NAMALWA (cell line): ENCODE measurements around the gene EFNA2.
A peak's percentile ranks its signal among the peaks of the same experiment; 100 is the strongest.
"Not testable (repeated sequence)": the region's sequence is repeated elsewhere in the genome, so short reads cannot be mapped to it uniquely, and the experiment has no call there.

Source experiments
- DNase-seq: peaks from one replicate; pipeline ENCODE4 v3.0.0-alpha.2; 2015; ENCODE audit warnings: low spot score

EFNA2 gene

DNA sequence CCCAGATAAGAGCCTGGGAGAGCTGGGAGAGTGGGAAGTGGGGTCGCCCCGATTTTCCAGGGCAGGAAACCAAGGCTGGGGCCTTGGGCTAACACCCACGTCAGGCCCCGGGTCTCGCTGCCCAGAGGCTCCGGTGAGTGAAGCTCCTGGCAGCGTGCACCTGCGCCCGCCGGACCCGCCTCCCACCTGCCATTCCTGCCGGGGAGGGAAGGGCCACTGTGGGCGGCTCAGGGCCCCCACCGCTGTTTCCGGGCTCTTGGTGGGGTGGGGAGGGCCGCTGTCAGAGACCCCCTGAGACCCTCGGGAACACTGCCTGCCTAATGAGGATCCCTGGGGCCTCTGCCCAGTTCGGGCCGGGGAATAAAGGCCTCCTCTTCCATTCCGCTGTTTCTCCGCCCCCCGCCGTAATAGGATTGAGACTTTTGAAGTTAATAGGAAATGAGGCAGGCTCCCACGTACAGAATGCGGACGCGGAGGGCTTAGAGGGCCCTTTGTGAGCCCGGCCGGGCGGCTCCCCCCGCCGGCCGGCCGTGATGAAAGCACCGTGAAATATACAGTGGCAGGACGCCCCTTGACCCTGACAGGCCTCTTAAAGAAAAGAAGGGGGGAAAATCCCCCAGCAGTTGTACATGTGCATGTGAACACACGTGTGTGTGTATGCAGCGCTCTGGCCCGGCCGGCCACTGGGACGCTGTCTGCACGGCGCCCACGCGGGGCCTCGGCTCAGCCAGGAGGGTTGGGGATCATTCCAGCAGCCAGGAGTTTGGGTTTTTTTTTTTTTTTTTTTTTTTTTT is 33.2 kb downstream of the EFNA2 start:
- DNase-seq: peak; percentile 44

DNA sequence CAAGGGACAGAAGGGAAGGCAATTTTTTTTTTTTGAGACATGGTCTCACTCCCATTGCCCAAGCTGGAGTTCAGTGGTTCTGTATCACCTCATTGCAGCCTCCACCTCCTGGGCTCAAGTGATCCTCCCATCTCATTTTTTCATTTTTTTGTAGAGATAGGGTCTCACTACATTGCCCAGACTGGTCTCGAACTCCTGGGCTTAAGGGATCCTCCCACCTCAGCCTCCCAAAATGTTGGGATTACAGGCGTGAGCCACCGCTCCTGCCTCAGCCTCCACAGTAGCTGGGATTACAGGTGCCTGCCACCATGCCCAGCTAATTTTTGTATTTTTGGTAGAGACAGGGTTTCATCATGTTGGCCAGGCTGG is 34.6 kb downstream of the EFNA2 start:
- DNase-seq: not testable (repeated sequence)

DNA sequence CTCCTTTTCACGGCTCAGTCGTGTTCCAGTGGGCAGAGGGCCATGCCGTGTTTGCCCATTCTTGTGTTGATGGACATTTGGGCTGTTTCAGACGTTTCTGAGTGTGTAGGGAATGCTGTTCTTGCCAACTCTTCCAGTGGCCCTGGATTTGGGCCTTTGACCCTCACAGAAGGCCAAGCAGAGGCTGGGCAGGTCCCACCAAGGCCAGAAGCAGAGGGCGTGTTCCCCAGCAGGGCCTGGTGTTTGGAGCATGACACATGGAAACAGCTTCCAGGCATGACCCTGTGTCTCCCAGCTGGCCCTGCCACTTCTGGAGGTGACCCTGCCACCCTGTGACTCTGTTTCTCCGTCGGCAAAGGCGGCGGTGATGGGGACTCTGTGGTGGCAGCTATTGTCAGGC is 35.9 kb downstream of the EFNA2 start:
- DNase-seq: no peak

DNA sequence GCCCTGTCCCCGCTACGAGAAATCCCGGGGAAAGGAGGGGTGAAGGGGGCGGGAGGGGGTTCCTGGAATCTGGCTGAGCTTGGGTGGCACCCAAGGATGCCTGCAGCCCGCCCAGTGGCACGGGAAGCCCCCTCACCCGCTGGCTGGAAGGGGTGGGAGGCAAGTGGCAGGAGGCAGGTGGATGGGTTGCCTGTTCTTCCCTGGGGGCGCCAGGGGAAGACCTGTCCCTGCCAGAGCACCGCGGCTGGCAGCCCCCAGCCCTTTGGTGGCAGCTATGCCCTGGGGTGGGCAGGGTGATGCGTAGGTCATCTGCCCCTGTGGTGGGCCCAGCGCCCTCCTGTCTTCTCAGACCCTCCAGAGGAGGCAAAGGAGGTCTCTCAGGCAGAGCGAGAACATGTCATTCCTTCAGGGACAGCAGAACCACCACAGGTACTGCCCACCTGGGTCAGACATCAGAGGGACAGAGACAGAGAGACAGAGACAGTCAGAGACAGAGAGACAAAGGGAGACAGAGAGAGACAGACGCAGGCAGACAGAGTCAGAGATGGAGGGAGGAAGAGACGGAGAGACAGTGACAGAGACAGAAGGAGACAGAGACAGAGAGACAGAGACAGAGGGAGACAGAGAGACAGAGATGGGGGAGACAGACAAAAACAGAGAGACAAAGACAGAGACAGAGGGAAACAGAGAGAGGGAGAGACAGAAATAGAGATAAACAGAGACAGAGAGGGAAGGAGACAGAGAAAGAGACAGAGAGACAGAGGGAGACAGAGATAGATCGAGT is 36.7 kb downstream of the EFNA2 start:
- no peak for DNase-seq

DNA sequence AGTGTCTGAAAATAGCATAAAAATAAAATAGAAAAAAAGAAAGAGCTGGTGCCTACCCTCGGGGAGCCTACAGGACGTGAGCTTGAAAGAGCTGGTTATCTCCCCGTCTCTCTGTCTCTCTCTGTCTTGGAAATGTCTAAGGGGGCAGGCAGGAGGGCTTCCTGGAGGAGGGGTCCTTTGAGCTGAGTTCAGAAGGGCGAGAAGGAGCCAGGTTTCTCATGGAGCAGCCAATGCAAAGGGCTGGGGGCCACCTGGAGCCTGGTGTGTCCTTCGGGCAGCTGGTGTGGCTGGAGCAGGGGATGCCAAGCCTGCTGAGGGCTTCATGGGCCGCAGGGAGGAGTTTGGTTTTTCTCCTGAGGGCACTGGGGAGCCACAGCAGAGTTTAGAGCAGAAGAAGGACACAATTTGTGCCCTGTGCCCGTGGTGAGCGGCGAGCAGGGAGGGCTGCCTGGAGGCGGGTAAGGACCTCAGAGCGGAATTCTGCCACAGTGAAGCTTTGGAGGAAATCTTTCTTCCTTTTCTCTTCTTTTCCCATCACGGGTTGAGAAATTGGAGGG is 38.7 kb downstream of the EFNA2 start:
- DNase-seq: no peak

DNA sequence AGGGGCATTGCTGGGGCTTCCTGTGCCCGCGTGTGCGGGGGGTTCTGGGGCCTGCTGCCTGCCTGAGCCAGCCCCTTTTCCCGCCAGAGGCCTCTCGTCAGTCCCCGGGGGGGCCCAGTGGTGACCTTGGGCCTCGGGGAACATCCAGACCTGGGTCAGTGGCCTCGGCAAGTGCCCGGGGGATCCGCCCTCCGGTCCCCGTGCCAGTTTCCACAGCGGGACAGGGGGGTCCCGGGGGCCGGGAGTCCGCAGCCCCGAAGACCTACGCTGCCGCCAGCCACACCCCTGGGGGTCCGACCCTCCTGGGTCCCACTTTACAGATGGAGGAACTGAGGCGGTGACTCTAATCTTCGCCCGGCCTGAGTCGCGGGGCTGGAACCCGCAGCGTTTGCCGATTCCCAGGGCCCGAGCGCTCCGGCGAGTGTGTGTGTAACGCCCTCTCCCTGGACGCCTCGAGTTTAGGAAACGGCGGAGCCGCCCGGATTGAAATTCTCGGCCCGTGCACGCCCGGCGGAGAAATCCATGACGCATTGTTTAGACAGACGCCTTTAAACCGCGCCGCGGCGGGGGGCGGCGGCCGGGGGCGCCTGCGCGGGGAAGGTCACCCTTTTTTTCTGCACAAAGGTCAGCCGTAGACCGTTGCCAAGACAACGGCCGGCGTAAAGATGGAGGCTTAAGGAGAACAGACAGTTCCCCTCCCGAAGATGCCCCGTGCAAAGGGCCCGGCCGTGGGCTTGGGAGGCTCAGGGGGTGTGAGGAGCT is 39.3 kb downstream of the EFNA2 start:
- DNase-seq: no peak

DNA sequence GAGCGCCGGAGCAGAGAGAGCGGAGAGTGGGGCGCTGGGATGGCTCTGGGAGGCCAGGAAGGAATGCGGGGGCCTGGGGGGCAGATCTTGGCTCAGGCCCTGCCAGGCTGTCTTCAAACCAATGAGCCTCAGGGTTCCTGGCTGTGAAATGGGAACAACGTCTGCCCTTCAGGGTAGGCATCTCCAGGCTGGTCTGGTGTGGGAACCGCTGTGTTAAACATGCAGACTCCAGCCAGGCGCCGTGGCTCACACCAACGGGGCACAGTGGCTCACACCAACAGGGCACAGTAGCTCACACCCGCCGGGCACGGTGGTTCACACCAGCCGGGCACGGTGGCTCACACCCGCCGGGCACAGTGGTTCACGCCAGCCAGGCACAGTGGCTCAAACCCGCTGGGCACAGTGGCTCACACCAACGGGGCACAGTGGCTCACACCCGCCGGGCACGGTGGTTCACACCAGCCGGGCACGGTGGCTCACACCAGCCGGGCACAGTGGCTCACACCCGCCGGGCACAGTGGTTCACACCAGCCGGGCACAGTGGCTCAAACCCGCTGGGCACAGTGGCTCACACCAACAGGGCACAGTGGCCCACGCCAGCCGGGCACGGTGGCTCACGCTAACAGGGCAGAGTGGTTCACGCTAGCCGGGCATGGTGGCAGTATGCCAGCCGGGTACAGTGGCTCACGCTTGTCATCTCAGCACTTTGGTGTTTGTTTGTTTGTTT is 40.1 kb downstream of the EFNA2 start:
- no peak for DNase-seq

DNA sequence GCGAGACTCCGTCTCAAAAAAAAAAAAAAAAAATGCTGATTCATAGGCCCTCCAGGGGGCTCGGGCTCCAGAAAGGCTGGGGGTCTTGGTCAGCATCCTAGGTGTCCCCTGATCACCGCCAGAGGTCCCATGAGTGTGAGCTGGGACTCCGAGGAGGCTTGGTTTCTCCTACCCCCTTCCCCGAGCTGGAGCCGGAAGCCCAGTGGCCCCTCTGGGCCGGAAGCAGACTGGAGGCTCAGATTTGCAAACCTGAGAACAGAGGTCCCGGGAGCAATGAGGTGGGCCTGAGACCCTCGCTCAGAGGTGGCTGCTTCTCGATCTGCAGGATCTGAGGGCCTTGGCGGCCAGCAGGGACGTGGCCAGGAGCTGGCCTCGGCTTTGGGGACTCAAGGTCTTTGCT is 41.5 kb downstream of the EFNA2 start:
- no peak for DNase-seq

DNA sequence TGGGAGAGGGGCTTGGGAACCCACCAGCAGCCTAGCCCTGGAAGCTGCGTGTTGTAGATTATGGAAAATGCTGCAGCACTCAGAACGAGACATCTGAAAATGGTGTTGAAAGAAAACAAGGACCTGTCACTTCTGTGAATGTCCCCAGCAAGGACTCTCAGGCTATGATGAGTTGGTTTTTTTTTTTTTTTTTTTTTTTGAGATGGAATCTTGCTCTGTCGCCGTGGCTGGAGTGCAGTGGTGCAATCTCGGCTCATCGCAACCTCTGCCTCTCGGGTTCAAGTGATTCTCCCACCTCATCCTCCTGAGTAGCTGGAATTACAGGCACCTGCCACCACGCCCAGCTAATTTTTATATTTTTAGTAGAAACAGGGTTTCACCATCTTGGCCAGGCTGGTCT is 46.5 kb downstream of the EFNA2 start:
- DNase-seq: not testable (repeated sequence)

DNA sequence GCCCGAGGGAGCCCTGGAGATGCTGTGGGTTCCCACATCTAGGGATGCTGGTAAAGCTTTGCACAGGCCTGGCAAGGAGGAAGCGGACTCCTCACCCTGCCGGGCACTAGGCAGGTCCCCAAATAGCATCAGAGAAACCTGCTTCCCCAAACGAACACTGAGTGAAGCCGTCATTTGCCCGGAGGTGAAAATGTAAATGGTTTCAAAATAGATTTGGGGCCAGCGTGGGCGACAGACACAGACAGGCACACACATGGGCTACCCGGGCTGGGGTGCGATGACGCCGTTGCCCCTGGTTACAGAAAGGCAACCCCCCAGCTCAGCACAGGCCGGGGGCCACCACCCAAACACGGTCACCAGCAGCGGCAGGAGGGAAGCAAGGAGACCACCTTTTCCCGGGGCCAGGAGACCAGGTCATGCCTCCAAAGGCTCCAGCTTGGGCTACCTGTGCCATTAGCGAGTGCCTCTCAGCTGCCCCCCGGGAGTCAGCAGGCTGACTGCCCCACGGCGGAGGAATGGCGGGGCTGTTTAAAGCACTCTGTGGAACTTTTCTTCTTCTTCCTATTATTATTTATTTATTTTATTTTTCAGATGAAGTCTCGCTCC is 50.5 kb downstream of the EFNA2 start:
- DNase-seq: no peak

DNA sequence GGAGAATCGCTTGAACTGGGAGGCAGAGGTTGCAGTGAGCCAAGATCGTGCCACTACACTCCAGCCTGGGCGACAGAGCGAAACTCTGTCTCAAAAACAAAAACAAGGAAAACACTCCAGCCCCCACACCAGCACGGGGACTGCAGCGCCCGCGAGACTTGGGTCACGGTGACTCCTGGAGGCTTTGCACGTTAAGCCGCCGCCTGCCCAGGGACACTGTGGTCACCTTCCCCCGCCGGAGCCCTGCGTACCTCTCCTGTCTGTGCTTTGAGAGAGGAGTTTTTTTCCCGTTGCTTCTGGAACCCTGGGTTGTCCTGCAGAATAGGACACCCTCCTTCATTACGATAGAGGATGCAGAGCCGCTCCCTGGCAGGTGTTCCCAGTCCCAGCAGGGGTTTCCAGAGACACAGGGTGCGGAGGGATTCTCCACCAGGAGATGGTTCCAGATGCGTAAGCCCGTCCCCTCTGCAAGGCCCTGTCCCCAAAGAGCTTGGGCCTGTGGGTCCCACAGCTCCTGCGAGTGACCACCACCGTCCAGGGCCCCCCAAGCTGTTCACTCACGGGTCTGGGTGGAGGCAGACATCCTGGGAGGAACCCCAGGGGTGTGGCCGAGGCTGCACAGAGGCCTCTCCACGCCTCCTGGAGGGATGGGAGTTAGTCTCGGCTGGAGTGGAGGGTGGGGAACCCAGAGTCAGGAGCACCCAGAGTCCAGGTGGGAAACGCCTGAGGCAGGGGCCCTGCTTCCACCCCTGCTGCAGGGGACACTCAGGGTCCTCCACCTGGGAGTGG is 55.2 kb downstream of the EFNA2 start:
- no peak for DNase-seq

DNA sequence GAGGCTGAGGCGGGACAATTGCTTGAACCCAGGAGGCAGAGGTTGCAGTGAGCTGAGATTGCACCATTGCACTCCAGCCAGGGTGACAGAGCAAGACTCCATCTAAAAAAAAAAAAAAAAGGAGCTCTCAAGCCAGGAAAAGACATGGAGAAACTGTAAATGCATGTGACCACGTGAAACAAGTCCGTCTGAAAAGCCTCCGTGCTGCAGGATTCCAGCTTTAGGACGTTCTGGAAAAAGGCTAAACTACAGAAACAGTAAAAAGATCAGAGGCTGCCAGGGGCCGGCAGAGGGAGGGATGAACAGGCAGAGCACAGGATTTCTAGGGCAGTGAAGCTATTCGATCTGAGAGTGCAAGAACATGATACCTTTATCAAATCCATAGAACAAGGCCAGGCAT is 57.4 kb downstream of the EFNA2 start:
- DNase-seq: no peak

DNA sequence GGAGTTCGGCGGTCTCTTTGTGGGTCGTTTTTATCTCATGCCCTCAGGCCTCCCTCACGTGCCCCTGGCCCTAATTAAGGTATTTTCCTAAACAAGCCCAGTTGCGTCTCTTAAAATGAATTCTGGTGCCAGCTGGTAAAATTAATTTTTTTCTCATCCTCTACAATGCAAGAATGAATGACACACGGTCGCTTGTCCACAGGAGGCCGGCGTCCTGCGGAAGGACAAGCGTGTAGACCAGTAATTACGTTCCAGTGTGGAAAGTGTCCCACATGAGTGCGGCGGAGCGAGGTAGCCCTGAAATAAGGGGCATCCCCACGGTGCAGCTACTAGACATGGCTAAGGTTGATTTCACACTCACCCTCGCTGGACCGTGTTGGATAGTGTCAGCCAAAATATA is 63.5 kb downstream of the EFNA2 start:
- DNase-seq: no peak

DNA sequence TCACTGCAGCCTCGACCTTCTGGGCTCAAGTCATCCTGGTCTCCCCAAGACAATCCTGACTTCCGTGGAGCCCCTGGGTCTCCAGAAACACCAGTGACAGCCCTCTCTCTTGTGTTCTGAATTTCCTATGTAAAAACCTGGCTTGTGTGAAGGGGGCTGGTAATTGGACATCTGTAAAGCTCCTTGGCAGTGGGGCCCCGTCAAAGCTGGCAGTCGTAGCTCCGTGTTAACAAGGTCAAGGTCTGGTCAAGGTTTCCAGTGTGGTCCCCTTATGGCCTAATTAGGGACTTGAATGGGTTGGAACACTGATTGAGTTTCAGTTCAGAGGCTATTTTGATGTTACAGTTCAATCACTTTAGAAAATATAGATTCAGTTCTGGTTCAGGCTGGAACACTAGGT is 65.2 kb downstream of the EFNA2 start:
- DNase-seq: no peak
